Memory B cell (primary cell): ENCODE data around the gene AP3B2.

Experiments
- ATAC-seq: fragments of 150-1000 bp; cut with Tn5 transposase; 2 replicates; pipeline ENCODE4 v1.10.0; 2021; ENCODE audit warnings: low read depth, mild to moderate bottlenecking, moderate library complexity
- DNase-seq, 2 donors: peaks; one replicate each; pipeline ENCODE4 v3.0.0; 2022; ENCODE audit warnings: low spot score in 2 of 2
- H3K27ac Mint-ChIP-seq: one replicate; pipeline ENCODE4 v1.8.0; 2022; ENCODE audit warnings: mild to moderate bottlenecking, moderate library complexity, mixed read lengths
- H3K27me3 Mint-ChIP-seq: one replicate; pipeline ENCODE4 v1.8.0; 2022; ENCODE audit warnings: mixed read lengths
- H3K36me3 Mint-ChIP-seq: one replicate; pipeline ENCODE4 v1.8.0; 2022; ENCODE audit warnings: mild to moderate bottlenecking, mixed read lengths
- H3K4me1 Mint-ChIP-seq: one replicate; pipeline ENCODE4 v1.8.0; 2022; ENCODE audit warnings: mixed read lengths
- H3K4me3 Mint-ChIP-seq: one replicate; pipeline ENCODE4 v1.8.0; 2022; ENCODE audit warnings: mild to moderate bottlenecking, moderate library complexity, mixed read lengths
- H3K9me3 Mint-ChIP-seq: one replicate; pipeline ENCODE4 v1.8.0; 2022; ENCODE audit warnings: mixed read lengths

The AP3B2 gene

GRCh38 chr15:82677720-82678323, 31.9 kb downstream of the AP3B2 start:
- H3K36me3 Mint-ChIP-seq: no peaks in the 10 kb centered on the region
- H3K4me1 Mint-ChIP-seq: peaks cover 12% of the 10 kb centered on the region
- no peaks in the 10 kb centered on the region for H3K9me3 Mint-ChIP-seq
- DNase-seq (no peak), ATAC-seq (no peak)
- no peaks in the 10 kb centered on the region for H3K27me3 Mint-ChIP-seq
- H3K4me3 Mint-ChIP-seq: no peak overlapping the region
- no peak overlapping the region for H3K27ac Mint-ChIP-seq

GRCh38 chr15:82674873-82675272, 34.8 kb downstream of the AP3B2 start:
- Mint-ChIP-seq H3K4me1 (no peaks in the 10 kb centered on the region), H3K27ac (no peak overlapping the region), H3K27me3 (peaks cover 1% of the 10 kb centered on the region), H3K9me3 (peaks cover 2% of the 10 kb centered on the region), H3K36me3 (no peaks in the 10 kb centered on the region), H3K4me3 (no peak overlapping the region)
- DNase-seq: no peak
- no peak for ATAC-seq

- H3K27ac Mint-ChIP-seq: no peak overlapping the region
- H3K27me3 Mint-ChIP-seq: peaks cover 12% of the 10 kb centered on the region
- no peak for ATAC-seq
- no peak overlapping the region for H3K4me3 Mint-ChIP-seq
- H3K9me3 Mint-ChIP-seq: peaks cover 2% of the 10 kb centered on the region
- no peak for DNase-seq
- no peaks in the 10 kb centered on the region for H3K4me1 Mint-ChIP-seq
- H3K36me3 Mint-ChIP-seq: peaks cover 2% of the 10 kb centered on the region
Measured at GRCh38 chr15:82670699-82671098, 39.0 kb downstream of the AP3B2 start.

- no peak for ATAC-seq
- H3K36me3 Mint-ChIP-seq: peaks cover 2% of the 10 kb centered on the region
- no peak for DNase-seq
- H3K27me3 Mint-ChIP-seq: peaks cover 27% of the 10 kb centered on the region
- H3K4me1 Mint-ChIP-seq: no peaks in the 10 kb centered on the region
- H3K27ac Mint-ChIP-seq: no peak overlapping the region
- peaks cover 2% of the 10 kb centered on the region for H3K9me3 Mint-ChIP-seq
- H3K4me3 Mint-ChIP-seq: no peak overlapping the region
Measured at GRCh38 chr15:82666606-82667005, 43.1 kb downstream of the AP3B2 start.

- ATAC-seq (no peak), DNase-seq (no peak)
- Mint-ChIP-seq H3K27me3 (peaks cover 32% of the 10 kb centered on the region), H3K9me3 (no peaks in the 10 kb centered on the region), H3K36me3 (peaks cover 2% of the 10 kb centered on the region), H3K4me1 (no peaks in the 10 kb centered on the region), H3K4me3 (no peak overlapping the region), H3K27ac (no peak overlapping the region)
Measured at GRCh38 chr15:82664021-82664420, 45.7 kb downstream of the AP3B2 start.

GRCh38 chr15:82663186-82663600, 46.5 kb downstream of the AP3B2 start:
- H3K27ac Mint-ChIP-seq: no peak overlapping the region
- DNase-seq: no peak
- H3K4me1 Mint-ChIP-seq: no peaks in the 10 kb centered on the region
- H3K9me3 Mint-ChIP-seq: no peaks in the 10 kb centered on the region
- peaks cover 33% of the 10 kb centered on the region for H3K27me3 Mint-ChIP-seq
- H3K36me3 Mint-ChIP-seq: peaks cover 2% of the 10 kb centered on the region
- ATAC-seq: no peak
- H3K4me3 Mint-ChIP-seq: no peak overlapping the region

- ATAC-seq (no peak), DNase-seq (no peak)
- Mint-ChIP-seq H3K4me1 (no peaks in the 10 kb centered on the region), H3K27me3 (peaks cover 32% of the 10 kb centered on the region), H3K36me3 (peaks cover 2% of the 10 kb centered on the region), H3K27ac (no peak overlapping the region), H3K9me3 (no peaks in the 10 kb centered on the region), H3K4me3 (no peak overlapping the region)
Measured at GRCh38 chr15:82662641-82663040, 47.0 kb downstream of the AP3B2 start.

GRCh38 chr15:82660378-82660777, 49.3 kb downstream of the AP3B2 start:
- H3K36me3 Mint-ChIP-seq: no peaks in the 10 kb centered on the region
- no peak for DNase-seq
- no peaks in the 10 kb centered on the region for H3K9me3 Mint-ChIP-seq
- peaks cover 25% of the 10 kb centered on the region for H3K27me3 Mint-ChIP-seq
- no peak for ATAC-seq
- H3K27ac Mint-ChIP-seq: no peak overlapping the region
- H3K4me1 Mint-ChIP-seq: no peaks in the 10 kb centered on the region
- no peak overlapping the region for H3K4me3 Mint-ChIP-seq

- H3K4me3 Mint-ChIP-seq: no peak overlapping the region
- H3K36me3 Mint-ChIP-seq: no peaks in the 10 kb centered on the region
- peaks cover 15% of the 10 kb centered on the region for H3K27me3 Mint-ChIP-seq
- no peak overlapping the region for H3K27ac Mint-ChIP-seq
- no peaks in the 10 kb centered on the region for H3K9me3 Mint-ChIP-seq
- no peaks in the 10 kb centered on the region for H3K4me1 Mint-ChIP-seq
- ATAC-seq: no peak
- no peak for DNase-seq
Measured at GRCh38 chr15:82656641-82657266, 52.9 kb downstream of the AP3B2 start.

- no peaks in the 10 kb centered on the region for H3K4me1 Mint-ChIP-seq
- no peak for ATAC-seq
- H3K27ac Mint-ChIP-seq: no peak overlapping the region
- no peak overlapping the region for H3K4me3 Mint-ChIP-seq
- no peak for DNase-seq
- H3K9me3 Mint-ChIP-seq: no peaks in the 10 kb centered on the region
- H3K27me3 Mint-ChIP-seq: peaks cover 15% of the 10 kb centered on the region
- no peaks in the 10 kb centered on the region for H3K36me3 Mint-ChIP-seq
Measured at GRCh38 chr15:82655606-82656005, 54.1 kb downstream of the AP3B2 start.

- DNase-seq (no peak), ATAC-seq (no peak)
- no peaks in the 10 kb centered on the region for H3K36me3 Mint-ChIP-seq
Measured at GRCh38 chr15:82653483-82654168, 56.0 kb downstream of the AP3B2 start.

GRCh38 chr15:82651708-82652107, 58.0 kb downstream of the AP3B2 start:
- Mint-ChIP-seq H3K27me3 (peaks cover 20% of the 10 kb centered on the region), H3K9me3 (no peaks in the 10 kb centered on the region), H3K4me3 (no peak overlapping the region), H3K27ac (no peak overlapping the region), H3K4me1 (no peaks in the 10 kb centered on the region), H3K36me3 (no peaks in the 10 kb centered on the region)
- DNase-seq: no peak
- no peak for ATAC-seq

More at GRCh38 chr15:82653483-82654168, 56.0 kb downstream of the AP3B2 start:
- no peak overlapping the region for H3K4me3 Mint-ChIP-seq
- H3K27me3 Mint-ChIP-seq: peaks cover 20% of the 10 kb centered on the region
- no peaks in the 10 kb centered on the region for H3K9me3 Mint-ChIP-seq
- no peaks in the 10 kb centered on the region for H3K4me1 Mint-ChIP-seq
- no peak overlapping the region for H3K27ac Mint-ChIP-seq

GRCh38 chr15:82650046-82650670, 59.5 kb downstream of the AP3B2 start:
- H3K27me3 Mint-ChIP-seq: peaks cover 21% of the 10 kb centered on the region
- H3K27ac Mint-ChIP-seq: no peak overlapping the region
- H3K4me1 Mint-ChIP-seq: peaks cover 2% of the 10 kb centered on the region
- no peaks in the 10 kb centered on the region for H3K36me3 Mint-ChIP-seq
- H3K9me3 Mint-ChIP-seq: no peaks in the 10 kb centered on the region
- H3K4me3 Mint-ChIP-seq: no peak overlapping the region
- ATAC-seq: no peak
- DNase-seq: no peak

GRCh38 chr15:82649226-82649999, 60.3 kb downstream of the AP3B2 start:
- Mint-ChIP-seq H3K27me3 (peaks cover 25% of the 10 kb centered on the region), H3K27ac (no peak overlapping the region), H3K4me1 (peaks cover 2% of the 10 kb centered on the region), H3K36me3 (no peaks in the 10 kb centered on the region), H3K9me3 (no peaks in the 10 kb centered on the region), H3K4me3 (peak overlapping the region; percentile 25)
- ATAC-seq: no peak
- DNase-seq: no peak
